GM12864 (cell line): ENCODE measurements around the gene GOLPH3L.

Experiments used
- DNase-seq: peaks from one replicate; pipeline ENCODE4 v3.0.0-alpha.2; 2011; ENCODE audit warnings: low read depth
- H3K4me3 ChIP-seq: 2 replicates; pipeline ENCODE4 v1.5.1; 2011; ENCODE audit warnings: mild to moderate bottlenecking, low read depth, low read length, control low read depth
- CTCF ChIP-seq: IDR thresholded peaks from 2 replicates; pipeline ENCODE4 v1.5.1; 2011; ENCODE audit warnings: low read depth, mild to moderate bottlenecking, moderate library complexity, low read length, control low read depth, inconsistent platforms; ENCODE audit errors: missing control alignments

The GOLPH3L gene

GRCh38 chr1:150708595-150708994 is 11.6 kb upstream of the GOLPH3L start:
- TF ChIP-seq CTCF, result no peak

GRCh38 chr1:150706091-150706490 is 9.1 kb upstream of the GOLPH3L start:
- DNase-seq, result no peak
- no peak for TF ChIP-seq CTCF

More at GRCh38 chr1:150708595-150708994, 11.6 kb upstream of the GOLPH3L start:
- no peak for DNase-seq
- no peak overlapping the region for H3K4me3 ChIP-seq

GRCh38 chr1:150703427-150703826 is 6.5 kb upstream of the GOLPH3L start:
- DNase-seq, result no peak
- H3K4me3 ChIP-seq, result no peak overlapping the region

More at GRCh38 chr1:150706091-150706490, 9.1 kb upstream of the GOLPH3L start:
- H3K4me3 ChIP-seq, result no peak overlapping the region

GRCh38 chr1:150696590-150696989 is 364 bp downstream of the GOLPH3L start:
- TF ChIP-seq CTCF, result no peak
- no peak for DNase-seq
- peak overlapping the region; percentile 71 for H3K4me3 ChIP-seq

More at GRCh38 chr1:150703427-150703826, 6.5 kb upstream of the GOLPH3L start:
- TF ChIP-seq CTCF, result no peak

- TF ChIP-seq CTCF, result no peak
- H3K4me3 ChIP-seq, result peak overlapping the region; percentile 71
- no peak for DNase-seq
Measured at GRCh38 chr1:150696162-150696561, 792 bp downstream of the GOLPH3L start.

- no peak for TF ChIP-seq CTCF
- peak overlapping the region; percentile 17; the same call in 1 of the 2 replicates for H3K4me3 ChIP-seq
- DNase-seq, result no peak
Measured at GRCh38 chr1:150695561-150695960, 1.4 kb downstream of the GOLPH3L start.

- no peak for TF ChIP-seq CTCF
- no peak for DNase-seq
- no peak overlapping the region for H3K4me3 ChIP-seq
Measured at GRCh38 chr1:150692720-150693119, 4.2 kb downstream of the GOLPH3L start.
